OCI-LY3 (cell line): ENCODE measurements around the gene NCK2.

Source experiments
- EZH2phosphoT487 ChIP-seq: fragments of 200-600 bp; shearing (Covaris generic); IDR thresholded peaks from 2 replicates; pipeline ENCODE4 v1.6.1; 2018; ENCODE audit warnings: antibody characterized with exemption, mixed run types, low read depth
- TF ChIP-seq, protein P1 (sequence below): fragments of 200-600, 300-600 bp; sonication (generic); IDR thresholded peaks from 2 replicates; pipeline ENCODE4 v1.5.1; 2014; ENCODE audit warnings: antibody characterized with exemption, low read length, low read depth

GRCh38 chr2:105778080-105778607, 33.4 kb downstream of the NCK2 start:
- no peak for TF ChIP-seq EZH2phosphoT487
- TF ChIP-seq, protein P1, sequence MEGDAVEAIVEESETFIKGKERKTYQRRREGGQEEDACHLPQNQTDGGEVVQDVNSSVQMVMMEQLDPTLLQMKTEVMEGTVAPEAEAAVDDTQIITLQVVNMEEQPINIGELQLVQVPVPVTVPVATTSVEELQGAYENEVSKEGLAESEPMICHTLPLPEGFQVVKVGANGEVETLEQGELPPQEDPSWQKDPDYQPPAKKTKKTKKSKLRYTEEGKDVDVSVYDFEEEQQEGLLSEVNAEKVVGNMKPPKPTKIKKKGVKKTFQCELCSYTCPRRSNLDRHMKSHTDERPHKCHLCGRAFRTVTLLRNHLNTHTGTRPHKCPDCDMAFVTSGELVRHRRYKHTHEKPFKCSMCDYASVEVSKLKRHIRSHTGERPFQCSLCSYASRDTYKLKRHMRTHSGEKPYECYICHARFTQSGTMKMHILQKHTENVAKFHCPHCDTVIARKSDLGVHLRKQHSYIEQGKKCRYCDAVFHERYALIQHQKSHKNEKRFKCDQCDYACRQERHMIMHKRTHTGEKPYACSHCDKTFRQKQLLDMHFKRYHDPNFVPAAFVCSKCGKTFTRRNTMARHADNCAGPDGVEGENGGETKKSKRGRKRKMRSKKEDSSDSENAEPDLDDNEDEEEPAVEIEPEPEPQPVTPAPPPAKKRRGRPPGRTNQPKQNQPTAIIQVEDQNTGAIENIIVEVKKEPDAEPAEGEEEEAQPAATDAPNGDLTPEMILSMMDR = no peak
